PC-9 (cell line): ENCODE results near the gene SNRNP25.

ENCODE experiments used
- EZH2 ChIP-seq: fragments of 200-600 bp; sonication (generic); IDR thresholded peaks from 2 replicates; pipeline ENCODE4 v1.8.0; 2017; ENCODE audit warnings: antibody characterized with exemption, low read depth
- TF ChIP-seq, protein P1 (sequence below): fragments of 200-600 bp; sonication (generic); conservative IDR thresholded peaks from 2 replicates; pipeline ENCODE4 v1.6.1; 2017; ENCODE audit warnings: mixed run types, antibody characterized with exemption, mild to moderate bottlenecking, moderate library complexity

DNA sequence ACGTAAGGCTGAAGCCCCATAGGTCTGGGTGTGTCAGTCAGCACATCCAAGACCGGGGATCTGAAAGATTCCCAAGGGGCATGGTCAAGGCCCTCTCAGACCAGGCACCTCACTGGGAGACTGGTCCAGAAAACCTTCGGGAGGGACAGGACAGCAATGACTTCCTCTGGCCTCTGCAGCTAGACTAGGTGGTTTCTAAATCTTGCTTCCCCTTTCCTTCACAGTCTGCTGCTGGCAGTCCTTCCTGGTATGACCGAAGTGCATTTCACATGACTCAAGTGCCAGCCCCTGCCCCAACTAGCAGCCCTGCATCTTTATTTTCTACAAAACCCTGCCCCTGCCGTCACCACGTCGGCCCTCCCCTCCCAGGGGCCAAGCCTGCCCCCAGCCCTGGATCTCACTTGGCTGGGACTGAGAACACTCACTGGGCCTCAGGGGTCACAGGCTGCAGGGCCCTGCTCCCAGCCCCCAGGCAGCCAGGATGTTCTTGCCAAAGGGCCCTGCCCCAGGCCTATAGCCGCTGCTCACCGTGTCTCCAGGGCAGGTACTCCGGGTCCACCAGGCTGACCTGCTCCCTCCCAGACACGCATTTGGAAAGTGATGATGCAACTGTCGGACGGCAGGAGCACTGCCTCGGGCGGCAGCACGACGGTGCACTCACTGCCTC is 18.5 kb upstream of the SNRNP25 start:
- no peak for TF ChIP-seq EZH2
- TF ChIP-seq, protein P1, sequence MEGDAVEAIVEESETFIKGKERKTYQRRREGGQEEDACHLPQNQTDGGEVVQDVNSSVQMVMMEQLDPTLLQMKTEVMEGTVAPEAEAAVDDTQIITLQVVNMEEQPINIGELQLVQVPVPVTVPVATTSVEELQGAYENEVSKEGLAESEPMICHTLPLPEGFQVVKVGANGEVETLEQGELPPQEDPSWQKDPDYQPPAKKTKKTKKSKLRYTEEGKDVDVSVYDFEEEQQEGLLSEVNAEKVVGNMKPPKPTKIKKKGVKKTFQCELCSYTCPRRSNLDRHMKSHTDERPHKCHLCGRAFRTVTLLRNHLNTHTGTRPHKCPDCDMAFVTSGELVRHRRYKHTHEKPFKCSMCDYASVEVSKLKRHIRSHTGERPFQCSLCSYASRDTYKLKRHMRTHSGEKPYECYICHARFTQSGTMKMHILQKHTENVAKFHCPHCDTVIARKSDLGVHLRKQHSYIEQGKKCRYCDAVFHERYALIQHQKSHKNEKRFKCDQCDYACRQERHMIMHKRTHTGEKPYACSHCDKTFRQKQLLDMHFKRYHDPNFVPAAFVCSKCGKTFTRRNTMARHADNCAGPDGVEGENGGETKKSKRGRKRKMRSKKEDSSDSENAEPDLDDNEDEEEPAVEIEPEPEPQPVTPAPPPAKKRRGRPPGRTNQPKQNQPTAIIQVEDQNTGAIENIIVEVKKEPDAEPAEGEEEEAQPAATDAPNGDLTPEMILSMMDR: no peak
